ENCODE data around the gene TGM1.

TGM1 gene

DNA sequence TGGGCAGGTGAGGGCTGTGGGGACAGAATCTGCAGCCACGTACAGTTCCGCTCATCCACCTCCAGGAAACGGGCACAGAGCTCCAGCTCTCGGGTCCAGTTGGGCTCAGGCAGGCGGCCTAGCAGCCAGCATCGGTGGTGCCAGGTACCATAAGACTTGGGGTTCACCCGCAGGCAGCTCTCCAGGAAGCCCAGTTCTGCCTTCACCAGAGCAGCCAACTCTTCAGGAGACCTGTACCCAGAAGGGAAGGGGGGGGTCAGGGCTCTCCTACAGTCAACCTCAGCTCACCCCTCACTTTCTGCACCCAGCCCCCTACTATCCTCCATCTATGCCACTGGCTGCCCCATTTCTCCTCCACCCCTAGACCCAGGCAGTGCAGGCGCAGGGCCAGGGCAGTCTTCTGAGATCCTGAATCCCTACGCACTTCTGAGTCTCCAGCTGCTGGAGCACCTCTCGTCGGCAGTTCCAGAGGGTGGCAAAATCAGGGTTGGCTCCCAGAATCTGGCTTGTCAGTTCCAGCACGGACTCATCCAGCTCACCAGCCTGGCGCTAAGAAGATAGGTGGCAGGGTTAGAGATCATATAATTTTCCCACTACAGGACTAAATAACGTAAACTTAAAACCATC is 7.0 kb upstream of the TGM1 start:
- TF ChIP-seq, protein P1, sequence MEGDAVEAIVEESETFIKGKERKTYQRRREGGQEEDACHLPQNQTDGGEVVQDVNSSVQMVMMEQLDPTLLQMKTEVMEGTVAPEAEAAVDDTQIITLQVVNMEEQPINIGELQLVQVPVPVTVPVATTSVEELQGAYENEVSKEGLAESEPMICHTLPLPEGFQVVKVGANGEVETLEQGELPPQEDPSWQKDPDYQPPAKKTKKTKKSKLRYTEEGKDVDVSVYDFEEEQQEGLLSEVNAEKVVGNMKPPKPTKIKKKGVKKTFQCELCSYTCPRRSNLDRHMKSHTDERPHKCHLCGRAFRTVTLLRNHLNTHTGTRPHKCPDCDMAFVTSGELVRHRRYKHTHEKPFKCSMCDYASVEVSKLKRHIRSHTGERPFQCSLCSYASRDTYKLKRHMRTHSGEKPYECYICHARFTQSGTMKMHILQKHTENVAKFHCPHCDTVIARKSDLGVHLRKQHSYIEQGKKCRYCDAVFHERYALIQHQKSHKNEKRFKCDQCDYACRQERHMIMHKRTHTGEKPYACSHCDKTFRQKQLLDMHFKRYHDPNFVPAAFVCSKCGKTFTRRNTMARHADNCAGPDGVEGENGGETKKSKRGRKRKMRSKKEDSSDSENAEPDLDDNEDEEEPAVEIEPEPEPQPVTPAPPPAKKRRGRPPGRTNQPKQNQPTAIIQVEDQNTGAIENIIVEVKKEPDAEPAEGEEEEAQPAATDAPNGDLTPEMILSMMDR (IDR thresholded peaks at IDR 0.05; ENCODE audit: insufficient read depth, missing control alignments), result no peak
- FAIRE-seq, result no peak

DNA sequence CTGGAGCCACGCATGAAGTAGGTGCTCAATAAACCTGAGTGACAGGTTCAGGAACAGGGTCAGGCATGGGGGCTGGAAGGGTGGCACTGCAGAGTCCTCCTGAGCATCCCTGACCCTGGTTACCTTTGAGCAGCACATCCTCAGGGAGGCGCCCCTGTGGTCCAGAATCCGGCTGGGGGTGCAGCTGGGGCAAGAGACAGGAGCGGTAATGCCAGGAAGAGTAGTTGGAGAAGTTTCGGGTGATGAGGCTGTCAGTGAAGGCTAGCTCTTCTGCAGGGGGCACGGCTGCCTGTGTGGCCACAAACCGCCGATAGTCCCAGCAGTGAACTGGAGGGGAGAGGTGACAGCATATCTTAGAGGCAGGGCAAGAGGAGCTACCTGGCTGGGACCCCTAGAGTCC is 6.4 kb upstream of the TGM1 start:
- no peak for FAIRE-seq
- TF ChIP-seq, protein P1 (IDR thresholded peaks at IDR 0.05; ENCODE audit: insufficient read depth, missing control alignments), result no peak
- no peak for DNase-seq (ENCODE audit: insufficient read length, low spot score)

More for the DNA sequence above, 7.0 kb upstream of the TGM1 start:
- DNase-seq (ENCODE audit: insufficient read length, low spot score), result no peak

DNA sequence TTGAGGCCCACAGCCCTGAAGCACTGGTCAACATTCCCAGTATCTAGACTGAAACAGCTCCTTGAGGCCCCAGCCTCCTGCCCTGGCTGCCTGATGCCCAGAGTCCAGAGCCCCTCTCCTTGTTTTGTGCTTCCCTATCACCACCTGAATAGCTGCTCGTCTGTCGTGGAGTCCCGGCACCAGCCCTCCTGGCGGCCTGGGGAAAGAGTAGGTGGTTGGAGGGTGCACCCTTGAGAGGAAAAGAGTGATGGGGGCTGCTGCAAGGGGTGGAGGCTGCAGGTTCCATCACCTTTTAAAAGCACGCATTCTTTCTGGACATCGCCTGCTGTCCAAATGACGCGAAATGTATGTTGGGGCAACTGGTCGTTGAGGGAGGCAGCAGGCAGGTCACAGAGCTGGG is 5.2 kb upstream of the TGM1 start:
- DNase-seq (ENCODE audit: insufficient read length, low spot score) (no peak), FAIRE-seq (no peak)
- TF ChIP-seq, protein P1 (IDR thresholded peaks at IDR 0.05; ENCODE audit: insufficient read depth, missing control alignments), result no peak

DNA sequence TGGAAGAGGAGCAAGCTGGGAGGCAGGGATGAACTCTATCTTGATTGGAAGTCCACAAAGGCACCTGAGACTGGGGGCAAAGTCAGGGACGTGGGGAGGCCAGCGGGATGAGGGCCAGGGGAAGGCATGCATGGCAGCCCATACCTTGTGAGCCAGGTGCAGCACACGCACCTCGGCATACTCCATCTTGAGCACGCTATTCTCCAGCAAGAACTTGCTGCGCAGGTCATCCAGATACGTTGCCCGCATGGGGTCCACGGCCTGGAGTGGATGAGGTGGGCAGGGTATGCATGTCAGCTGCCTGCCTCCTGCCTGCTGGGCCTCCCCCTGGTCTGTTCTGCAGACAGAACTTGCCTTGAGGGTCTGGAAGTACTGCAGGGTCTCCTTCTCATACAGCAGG is 4.5 kb upstream of the TGM1 start:
- DNase-seq (ENCODE audit: insufficient read length, low spot score) (no peak), FAIRE-seq (no peak)

DNA sequence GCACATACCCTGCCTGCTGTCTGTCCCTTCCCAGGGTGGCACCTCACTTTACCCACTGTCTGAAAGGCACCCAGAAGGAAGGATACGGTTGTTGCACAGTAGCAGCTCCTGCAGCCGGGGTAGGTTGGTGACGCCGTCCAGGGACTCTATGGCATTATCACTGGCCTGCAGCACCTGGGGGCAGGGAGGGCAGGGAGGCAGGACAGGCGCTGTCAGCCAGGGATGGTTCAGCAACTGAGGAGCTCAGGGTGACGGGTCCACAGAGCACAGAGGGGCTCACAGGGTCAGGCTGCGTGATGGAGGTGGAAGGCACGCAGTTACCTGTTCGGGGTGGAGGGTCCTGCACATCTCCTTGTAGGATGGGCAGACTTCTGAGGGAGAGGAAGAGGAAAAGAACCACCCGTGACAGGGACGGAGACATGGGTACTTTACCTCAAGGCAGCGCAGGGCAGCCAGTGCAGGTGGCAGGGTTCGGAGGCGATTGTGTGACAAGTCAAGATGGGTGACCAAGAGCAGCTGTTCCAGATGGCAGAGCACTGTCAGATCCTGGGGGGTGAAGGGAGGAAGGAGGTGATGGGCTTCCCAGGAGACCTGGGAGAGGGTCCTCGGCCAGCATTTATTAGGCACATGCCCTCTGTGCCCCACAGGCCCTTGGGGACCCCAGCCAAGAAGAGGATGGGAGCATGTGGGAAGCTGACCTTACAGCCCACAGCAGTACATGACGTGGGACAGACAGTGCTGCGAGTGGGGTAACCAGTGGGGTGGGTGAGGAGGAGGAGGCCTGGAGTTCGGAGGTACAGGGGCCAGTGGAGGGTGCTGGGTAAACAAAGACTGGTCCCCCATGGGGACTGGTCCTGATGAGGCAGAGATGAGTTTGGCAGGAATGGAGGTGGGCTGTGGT is 3.6 kb upstream of the TGM1 start:
- TF ChIP-seq, protein P1 (IDR thresholded peaks at IDR 0.05; ENCODE audit: insufficient read depth, missing control alignments), result no peak
- no peak for FAIRE-seq
- DNase-seq (ENCODE audit: insufficient read length, low spot score), result no peak

More for the DNA sequence above, 4.5 kb upstream of the TGM1 start:
- TF ChIP-seq, protein P1 (IDR thresholded peaks at IDR 0.05; ENCODE audit: insufficient read depth, missing control alignments), result no peak

DNA sequence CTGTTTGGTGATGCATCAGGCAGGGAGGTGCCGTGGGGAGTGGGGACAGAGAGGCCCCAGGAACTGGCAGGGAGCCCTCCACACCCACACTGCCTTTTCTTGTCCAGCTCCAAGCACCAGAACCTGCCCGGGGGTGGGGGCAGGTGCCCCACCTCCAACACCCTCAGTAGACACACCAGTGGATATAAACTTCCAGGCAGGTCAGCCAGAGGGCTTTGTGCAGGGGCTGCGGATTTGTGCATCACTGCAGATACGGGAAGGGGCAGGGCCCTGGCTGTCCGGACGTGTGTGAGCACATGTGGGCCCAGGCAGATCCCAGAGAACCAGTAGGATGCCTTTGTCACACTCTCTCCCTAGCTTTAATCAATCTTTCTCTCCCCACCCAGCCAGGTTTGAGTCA is 1.3 kb upstream of the TGM1 start:
- DNase-seq (ENCODE audit: insufficient read length, low spot score) (no peak), FAIRE-seq (no peak)
- TF ChIP-seq, protein P1 (IDR thresholded peaks at IDR 0.05; ENCODE audit: insufficient read depth, missing control alignments), result no peak

DNA sequence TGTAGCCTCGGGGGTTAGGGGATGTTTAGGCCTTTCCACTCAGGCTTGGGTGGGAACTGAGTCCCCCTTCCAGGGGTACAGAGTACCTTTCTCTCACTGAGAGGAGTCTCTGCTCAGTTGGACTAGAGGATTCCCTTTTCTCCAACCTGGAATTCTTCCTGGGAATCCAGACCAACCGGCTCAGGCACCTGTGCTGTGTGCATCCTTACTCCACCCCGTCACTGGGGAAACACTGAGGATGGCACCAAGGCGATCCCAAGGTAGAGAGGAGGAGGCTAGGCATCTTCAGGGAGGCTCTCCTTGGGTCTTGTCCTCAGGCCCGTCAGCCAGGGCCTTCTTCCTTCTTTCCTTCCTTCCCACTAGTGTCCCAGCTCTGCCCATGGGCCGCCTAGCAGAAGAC is 871 bp upstream of the TGM1 start:
- TF ChIP-seq, protein P1 (IDR thresholded peaks at IDR 0.05; ENCODE audit: insufficient read depth, missing control alignments), result no peak
- no peak for FAIRE-seq

More for the DNA sequence above, 871 bp upstream of the TGM1 start:
- no peak for DNase-seq (ENCODE audit: insufficient read length, low spot score)

Measured in D721Med (cell line).